T follicular helper cell (primary cell): ENCODE measurements around the gene ECE1.

Experiments
- DNase-seq: peaks from one replicate; pipeline ENCODE4 v3.0.0-alpha.2; 2020; ENCODE audit warnings: low read depth
- total RNA-seq, 2 experiments: gene quantifications; one replicate each; lab custom pipeline; 2026; lab: John Stamatoyannopoulos, UW

ECE1 gene
- total RNA-seq, result 153 to 247 reads per million in 2 experiments

DNA sequence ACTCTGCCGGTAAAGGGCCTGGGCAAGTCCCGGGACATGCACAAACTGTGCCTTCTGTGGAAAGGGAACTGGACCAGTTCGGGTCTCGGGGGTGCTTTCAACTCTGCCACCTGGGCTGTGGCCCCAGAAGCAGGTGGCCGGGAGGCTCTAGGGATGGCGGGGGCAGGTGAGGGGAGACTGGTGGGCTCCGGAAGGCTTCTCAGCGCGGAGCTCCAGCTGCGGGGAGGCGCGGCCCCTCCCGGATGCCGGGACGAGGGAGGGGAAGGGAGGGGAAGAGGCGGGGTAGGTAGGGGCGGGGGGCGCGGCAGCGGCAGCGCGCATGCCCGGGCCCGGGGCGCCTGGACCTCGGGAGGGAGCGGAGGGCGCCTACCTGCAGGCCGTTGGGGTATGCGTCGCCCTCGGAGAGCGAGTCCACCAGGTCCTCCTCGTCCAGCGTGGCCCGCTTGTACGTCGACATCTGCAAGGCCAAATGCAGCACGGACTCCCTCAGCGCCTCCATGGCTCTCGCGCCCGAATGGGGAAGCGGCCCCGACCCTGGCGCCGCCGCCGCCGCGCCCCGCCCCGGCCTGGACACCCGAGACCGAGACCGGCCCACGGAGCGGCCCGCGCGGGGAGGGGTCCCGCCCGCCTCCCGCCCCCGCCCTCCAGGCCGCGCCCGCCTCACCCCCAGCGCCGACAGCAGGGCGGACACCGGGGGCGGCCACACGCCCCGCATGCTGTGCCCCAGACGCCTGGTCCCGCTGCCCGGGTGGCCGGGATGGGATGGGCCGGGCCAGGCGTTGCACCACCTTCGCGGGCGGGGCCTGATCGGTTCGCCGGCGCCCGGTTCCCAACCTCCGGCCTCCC is at the start of gene ECE1:
Gene ECE1 (minus strand): TSS at position 764 of the 846 bp plus-strand sequence. CDS start 49 bp downstream, at position 715.
- peak; percentile 33 for DNase-seq

DNA sequence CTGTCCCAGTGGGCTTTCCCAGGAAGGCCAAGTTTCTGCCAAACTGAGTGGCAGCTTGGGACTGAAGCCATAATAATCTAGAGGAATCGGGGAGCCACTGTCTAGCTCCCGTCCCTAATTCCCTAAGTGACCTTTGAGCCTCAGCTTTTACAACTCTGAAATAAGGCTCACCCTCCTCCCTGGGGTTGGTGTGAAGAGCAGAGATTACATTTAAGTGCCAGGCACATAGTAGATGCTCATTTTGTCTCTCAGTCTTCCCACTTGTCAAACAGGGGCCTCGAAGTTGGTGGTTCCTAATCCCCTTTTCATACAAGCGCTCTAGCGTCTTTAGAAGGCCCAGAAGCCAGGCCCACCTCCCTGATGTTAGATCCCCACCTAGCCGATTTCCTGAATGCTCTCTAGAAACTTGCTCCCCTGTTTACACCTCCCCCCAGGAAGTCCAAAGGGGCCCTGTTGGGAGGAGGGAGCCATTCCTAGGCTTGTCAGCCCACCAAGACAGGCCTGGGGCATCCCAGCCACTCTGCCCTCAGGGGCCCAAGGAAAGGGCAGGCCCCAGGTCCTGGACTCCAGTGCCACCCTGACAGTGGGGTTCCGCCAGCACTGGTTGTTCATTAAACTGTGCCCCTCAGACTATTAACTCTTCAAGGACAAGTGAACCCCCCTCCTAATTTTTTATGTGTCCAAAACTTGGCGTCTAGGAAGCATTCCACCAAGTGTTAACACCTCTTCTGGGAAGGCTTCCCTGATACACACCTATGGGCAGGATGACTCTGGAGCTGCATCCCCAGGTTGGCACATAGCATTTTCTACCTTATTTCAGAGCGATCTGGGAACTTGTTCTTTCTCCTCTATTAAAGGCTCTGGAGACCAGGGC is 49.3 kb upstream of the ECE1 start:
- no peak for DNase-seq

DNA sequence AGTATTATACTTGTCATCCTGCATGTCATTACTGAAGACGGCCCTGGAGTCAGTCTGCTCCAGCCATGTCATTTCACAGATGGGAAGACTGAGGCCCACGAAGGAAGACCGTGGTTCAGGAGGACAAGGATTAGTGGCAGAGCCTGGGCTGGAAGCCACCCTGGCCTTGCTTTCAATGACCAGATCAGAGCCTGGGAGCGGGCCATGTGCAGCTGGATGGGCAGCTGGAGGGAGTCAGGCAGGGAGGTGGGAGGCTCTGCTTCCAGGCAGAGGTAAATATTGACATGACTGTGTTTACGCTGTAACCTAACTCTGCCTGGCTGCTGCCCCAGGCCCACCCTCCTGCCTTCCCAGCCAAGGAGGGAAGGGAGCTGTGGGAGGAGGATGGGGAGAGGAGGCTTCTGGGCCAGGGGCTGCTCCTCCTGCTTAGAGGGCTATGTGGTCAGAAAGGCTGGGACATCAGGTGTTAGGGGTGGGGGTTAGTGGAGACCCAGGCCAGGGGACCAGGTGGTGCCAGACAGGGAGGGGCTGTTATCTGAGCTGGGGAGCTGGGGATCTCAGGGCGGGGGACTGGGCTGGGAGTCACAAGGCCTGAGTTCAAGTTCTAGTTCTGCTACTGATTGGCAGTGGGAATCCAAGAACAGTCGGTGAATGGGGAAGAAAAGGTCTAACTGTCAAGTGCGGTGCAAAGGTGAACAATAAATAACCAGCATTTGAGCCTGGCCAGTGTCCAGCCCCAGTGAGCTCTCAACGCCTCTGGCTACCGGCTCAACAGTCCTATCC is 48.5 kb upstream of the ECE1 start:
- DNase-seq, result no peak

DNA sequence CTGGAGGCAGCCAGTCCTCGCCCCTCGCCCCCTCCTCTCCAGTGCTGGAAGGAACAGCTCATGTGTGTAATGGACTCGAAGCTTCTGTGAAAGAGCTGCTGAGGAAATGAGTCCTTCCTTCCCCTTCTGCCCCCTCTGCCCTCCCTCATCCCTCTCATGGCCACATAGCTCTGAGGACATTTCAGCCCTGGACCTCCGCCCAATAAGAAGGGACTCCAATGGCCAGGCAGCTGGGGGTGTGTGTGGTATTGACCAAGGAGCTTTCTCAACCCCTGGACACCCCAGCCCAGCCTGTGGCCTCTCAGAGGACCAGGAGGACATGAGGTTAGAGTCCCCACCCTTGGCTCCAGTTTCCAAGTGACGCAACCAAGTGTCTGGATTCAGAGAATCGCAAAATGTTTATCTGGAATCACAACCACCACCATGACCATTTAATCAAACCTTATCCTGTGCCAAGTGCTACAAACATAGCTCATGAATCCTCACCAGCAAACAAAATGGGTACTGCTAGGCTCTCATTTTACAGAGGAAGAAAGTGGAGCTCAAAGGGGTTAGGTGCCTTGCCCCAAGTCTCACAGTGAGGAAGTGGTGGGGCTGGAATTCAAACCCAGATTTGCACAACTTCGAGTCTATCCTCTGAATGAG is 47.8 kb upstream of the ECE1 start:
- DNase-seq, result no peak

DNA sequence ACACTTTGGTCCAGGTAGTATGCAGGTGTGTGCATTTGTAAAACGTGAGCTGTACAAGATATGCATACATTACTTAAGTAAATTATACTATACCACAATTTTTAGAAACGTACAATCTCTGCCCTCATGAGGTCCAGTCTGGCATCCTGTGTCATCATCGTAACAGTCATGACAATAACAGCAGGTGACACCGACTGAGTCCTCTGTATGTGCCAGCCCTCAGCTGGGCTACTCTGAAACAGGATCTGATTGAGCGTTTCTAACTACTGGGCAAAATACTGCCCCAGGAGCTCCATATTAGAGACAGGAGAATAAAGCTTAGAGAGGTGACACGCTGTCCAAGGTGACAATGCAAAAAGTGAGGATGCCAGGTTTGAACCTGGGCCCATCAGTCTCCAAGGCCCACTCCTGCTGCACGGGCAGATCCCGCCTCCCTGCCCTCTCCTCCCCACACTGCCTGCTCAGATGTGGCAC is 47.2 kb upstream of the ECE1 start:
- DNase-seq, result no peak

DNA sequence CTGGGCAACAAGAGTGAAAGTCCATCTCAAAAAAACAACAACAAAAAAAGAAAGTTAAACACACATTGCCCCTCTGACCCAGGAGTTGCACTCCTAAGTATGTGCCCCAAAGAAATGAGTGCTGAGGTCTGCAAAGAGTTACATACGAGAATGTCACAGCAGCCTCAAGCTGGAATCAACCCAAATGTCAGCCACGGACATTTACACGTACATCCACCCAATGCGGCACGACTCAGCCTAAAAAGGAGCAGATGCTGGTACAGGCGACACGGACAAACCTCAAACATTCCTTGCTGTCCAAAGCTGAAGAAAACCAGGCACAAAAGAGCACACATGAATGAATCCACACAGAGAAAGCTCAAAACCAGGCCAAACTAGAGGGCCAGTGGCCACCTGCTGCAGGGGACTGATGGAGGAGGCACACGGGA is 46.8 kb upstream of the ECE1 start:
- DNase-seq, result no peak

DNA sequence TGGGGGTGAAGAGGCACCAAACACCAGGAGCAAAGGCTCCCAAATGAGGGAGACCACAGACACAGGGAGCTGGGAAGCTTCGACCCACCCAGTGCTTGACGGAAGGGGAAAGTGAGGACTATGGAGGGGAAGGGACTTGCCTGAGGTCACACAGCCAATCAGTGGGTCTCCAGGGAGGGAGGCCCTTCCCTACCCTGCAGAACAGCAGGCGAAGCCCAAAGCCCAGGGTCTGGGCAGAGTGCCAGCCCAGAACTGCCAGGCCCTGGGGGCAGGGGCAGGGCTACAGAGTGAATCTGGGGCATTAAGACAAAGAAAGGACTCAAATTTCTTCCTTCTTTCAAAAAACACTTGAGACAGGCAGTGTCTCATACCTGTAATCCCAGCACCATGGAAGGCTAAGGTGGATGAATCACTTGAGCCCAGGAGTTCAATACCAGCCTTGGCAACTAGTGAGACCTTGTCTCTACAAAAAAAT is 45.5 kb upstream of the ECE1 start:
- DNase-seq, result no peak

DNA sequence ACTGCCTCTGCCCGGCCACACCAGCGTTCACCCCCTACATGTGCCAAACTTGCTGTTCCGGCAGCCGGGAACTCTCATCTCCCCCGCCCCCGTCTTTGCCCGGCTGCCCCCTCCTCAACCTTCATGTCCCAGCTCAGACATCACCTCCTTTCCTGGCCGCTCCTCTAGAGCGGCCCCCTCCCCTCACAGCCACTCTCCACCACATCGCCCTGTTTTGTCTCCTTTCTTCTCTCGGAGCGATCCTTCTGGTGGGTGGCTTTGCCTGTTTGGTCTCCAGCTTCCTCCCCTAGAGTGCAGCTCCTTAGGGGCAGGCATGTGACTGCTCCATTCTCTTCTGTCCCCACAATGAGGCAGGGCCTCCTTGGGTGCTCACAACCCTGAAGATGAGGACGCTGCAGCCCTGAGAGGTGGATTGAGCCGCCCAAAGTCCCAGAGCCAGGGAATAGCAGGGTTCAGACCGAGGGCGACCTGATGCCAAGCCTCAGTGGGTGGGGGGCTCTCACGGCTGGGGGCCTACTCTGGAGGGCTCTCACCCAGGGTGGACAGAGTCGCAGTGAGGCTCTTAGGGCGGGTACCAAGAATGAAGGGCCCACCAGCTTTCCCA is 44.9 kb upstream of the ECE1 start:
- no peak for DNase-seq

DNA sequence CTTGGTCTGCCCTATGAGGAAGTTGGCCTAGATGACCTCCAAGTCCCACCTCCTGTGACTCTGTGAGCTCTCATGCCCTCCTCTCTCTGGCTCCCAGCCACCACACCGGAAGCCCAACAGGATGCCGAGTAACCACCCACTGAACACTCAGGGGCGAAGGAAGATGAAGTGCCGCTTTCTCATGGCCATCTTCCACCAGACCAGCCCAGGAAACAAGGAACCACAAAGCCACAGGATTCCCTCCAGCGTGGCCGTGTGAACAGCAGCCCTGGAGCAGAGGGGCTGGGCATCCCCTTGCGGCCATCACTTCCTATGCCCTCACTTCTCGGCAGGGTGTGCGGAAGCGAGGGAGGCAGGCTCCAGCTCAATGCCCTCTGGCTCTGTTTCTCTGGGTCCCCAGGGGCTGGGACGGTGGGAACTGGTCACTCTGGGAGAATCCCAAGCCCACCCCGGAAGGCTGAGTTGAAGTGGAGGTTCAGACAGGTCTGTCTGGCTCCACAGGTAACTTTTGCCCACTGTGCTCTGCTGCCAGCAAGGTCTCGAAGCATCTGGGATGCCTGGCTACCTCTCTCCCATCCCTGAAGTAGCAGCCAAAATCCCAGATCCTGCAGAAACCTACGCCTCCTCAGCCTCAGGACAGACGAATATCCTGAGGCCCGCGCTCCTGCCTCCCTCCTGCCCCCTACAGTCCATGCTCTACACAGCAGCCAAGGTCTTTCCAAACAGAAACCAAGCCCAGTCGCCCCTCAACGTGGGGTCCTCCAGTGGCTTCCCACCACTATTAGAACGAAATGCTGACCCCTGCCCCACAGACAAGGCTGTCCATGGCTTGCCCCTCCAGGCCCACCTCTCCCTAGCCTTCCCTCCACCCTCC is 44.2 kb upstream of the ECE1 start:
- DNase-seq, result peak; percentile 55

DNA sequence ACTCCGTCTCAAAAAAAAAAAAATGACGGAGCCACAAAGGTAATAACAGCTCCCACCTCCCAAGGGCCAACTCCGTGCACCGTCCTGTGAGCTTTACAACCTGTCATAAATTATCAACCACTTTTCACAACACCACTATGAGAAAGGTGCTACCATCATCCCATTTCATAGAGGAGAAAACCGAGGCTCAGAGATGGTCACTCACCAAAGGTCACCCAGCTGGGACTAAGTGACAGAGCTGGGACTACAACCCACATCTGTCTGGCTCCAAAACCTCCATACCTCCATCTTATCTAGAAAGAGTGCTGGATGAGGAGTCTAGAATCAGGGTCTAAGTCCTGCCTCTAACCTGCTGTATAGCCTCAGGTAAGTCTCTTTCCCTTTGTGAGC is 43.6 kb upstream of the ECE1 start:
- DNase-seq, result no peak

DNA sequence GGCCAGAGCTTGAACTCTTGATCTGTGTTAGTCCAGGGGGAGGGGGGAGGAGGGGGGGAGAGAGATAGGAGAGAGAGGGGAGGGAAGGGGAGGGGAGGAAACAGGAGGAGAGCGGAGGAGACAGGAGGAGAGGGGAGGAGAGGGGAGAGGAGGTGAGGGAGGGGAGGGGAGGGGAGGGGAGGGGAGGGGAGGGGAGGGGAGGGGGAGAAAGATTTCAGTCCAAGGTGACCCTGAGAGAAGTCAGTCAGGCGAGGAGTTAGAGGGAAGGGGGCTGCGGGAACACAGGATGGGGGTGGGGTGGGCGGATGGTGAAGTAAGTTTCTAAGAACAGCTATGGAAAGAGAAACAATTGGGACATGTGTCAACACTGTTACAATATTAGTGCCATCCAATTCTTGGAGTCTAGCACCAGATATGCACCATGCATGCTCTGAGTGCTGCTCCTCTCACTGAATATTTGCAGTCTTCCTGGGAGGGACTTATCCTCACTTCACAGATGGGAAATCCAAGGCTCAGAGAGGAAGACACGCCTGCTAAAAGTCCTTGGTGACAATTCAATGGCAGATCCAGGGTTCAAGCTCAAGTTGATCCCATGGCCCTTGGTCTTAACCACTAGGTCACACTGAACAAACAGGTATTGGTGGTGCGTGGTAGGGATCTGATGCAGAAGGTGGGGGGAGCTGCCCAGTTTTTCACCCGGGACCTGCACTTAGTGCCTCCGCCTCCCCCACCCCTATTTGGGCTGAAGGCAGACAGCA is 42.5 kb upstream of the ECE1 start:
- no peak for DNase-seq

DNA sequence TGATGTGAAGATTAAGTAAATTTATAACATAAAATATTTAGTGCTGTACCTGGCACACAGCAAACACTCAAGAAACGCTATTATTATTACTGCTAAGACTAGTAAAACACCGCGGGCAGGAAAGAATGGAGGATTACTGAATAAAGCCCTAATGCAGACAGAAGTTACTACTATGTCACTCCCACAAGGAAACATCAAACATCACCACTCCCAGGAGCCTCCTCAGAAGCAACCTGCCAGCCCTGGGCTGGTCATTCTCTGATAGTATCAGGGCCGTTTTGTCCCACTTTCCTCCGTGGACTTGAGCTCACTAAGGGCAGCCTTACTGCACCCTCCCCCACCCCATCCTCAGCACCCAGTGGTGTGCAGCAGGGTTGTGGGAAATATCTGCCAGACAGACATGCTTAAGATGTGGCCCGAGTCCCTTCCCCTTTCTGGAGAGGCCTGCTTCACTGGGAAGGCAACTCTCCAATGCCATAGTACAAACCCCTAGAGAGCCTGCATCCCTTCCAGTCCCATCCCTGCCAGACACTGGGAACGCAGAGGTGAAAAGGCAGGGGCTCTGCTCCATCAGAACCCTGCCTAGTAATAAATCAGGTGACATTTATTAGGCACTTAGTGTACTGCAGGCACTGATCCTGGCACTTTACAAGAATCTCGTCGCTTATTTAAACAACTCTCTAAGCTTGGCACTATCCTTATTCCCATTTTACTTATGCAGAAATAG is 41.7 kb upstream of the ECE1 start:
- no peak for DNase-seq

DNA sequence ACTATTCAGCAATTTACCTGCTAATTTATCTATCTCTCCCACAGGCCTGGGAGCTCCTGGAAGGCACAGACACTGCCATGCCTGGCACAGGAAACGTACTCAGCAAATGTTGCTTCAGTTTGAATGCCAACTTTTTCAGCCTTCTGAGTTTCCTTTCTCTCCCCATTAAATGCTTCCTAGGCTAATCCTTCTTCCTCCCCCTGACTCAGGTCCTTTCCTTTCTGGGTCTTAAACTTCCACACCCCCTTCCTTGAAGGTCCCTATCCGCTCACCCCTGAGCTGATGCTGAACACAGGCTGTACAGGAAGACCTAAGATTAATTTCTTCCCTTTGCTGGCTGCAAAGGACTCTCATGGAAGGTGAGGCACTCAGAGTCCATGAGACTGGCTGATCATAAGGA is 40.3 kb upstream of the ECE1 start:
- DNase-seq, result no peak

DNA sequence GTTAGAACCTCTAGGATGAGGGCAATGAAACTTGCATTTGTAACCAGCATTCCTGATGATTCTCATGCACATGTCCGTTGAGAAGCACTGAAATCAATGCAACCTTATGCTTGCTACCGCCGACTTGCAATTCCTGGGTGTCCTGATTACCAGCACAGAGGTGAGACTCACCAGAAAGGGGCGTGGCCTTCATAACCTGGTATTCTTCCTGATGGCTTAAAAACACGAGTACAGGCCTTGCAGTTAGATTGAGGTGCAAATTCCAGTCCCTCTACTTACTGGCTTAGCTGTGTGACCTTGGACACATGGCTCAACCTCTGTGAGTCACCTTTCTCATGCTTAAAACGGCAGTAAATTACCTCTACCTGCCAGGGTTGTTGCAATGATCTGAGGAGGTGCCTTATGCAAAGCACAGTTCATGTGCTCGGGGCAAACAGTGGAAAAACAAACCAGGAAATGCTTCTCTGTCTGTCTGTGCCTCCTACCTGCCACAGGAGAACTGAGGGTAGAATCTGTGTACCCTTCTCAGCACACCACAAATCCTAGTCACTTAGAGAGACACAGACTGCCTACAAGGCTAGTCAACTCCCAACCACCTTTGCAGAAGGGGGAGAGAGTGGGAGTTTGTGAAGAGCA is 39.1 kb upstream of the ECE1 start:
- DNase-seq, result no peak

DNA sequence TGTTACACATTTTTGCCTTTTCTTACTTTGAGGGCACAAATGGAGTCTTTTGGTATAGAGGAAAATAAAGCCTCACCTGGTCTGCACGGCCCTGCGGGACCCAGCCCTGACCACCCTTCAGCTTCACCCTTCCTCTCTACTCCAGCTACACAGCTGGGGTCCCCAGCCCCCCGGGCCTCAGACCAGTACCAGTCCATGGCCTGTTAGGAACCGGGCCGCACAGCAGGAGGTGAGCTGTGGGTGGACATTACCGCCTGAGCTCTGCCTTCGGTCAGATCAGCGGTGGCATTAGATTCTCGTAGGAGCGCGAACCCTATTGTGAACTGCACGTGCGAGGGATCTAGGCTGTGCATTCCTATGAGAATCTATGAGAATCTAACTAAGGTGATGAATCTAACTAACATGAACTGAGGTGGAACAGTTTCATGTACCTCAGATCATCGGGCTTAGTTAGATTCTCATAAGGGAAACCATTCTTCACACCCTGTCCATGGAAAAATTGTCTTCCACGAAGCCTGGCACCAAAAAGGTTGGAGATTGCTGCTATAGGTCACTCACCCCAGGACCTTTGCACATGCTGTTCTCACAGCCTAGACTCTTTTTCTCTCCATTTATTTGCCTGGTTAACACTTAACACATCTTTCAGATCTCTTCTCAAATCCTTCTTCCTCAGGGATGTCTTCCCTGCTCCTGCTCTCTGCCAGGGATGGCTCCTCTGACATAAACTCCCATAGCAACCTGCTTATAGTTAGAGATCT is 37.5 kb upstream of the ECE1 start:
- no peak for DNase-seq

DNA sequence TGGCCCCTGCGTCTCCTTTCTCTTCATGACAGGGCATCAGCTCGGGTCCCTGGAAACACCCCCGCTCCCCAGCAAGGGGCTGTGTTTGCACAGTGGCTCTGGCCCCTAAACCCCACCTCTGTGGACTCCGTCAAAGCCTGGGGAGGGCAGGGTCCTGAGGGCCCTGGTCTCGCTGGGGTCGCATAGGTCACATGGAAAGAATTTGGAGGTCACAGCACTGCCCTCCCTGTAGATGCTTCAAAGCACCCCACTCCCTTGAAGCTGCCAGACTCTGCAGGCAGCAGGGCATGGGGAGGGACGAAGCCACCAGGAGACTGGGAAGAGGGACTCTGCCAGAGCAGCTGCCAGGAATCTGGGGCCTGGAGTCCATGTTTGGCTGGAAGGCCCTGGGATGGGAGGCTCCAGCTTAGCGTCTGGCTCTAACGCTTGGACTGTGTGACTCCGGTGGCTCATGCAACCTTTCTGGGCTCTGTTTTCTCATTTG is 36.6 kb upstream of the ECE1 start:
- no peak for DNase-seq
